ENCODE results near the gene ENOX1.

Gene ENOX1

DNA sequence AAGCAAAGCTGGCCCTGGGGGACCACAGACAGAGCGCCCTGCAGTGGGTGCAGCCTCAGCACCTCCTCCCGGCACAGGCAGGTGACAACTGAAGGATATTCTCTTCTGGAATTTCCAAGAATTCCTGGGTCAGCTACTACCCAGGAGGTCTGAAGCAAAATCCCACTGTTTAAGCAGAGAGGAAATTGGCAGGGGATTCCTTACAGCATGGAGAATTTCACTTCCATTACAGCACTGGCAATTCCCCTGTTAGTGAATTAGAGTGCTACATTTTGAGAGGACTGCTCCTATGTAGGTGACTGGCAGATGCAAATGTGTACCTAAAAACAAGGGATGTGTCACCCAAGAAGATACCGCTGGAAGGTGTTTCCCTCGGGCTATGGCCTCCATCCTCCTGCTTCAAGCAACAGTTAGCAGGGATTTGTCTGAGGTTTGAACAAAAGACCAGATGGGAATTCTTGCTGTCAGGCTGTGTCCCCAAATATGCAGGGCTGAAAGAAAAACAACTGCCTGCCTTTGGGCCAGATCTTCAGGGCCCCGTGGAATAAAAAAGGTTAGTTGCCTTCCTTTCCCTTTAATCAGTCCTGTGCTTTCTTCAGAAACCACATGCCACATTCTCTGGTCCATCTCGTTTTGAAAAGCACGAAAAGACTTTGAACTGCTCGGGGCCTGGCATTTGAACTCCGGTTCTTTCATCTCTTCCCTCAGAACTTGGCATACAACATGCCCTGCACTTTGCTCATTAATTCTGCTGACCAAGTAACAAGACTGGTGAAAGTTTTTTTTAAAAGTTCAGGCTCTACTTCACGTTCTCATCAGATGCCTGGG lies 466.9 kb downstream of the ENOX1 start:
- Histone ChIP-seq H3K9me3 (ENCODE audit: insufficient read depth, low read length, severe bottlenecking) (no peaks in the 10 kb centered on the region), H3K36me3 (ENCODE audit: insufficient read depth, low read length) (no peaks in the 10 kb centered on the region), H3K27me3 (ENCODE audit: insufficient read depth, low read length, poor library complexity) (peaks cover 12% of the 10 kb centered on the region), H3K4me3 (ENCODE audit: low read depth in 1 of 2, low read length in 2 of 2) (no peak overlapping the region), H3K4me1 (ENCODE audit: insufficient read depth, low read length) (no peaks in the 10 kb centered on the region), H3K79me2 (ENCODE audit: insufficient read depth, low read length) (no peaks in the 10 kb centered on the region), H3K4me2 (ENCODE audit: insufficient read depth, low read length) (no peak overlapping the region), H3K9ac (ENCODE audit: low read depth, low read length) (no peak overlapping the region), H4K20me1 (ENCODE audit: insufficient read depth, low read length) (no peaks in the 10 kb centered on the region), H2AFZ (ENCODE audit: low read depth, low read length) (no peak overlapping the region), H3K27ac (ENCODE audit: low read length) (no peak overlapping the region)
- DNase-seq (no peak), ATAC-seq (ENCODE audit: insufficient read depth, low read depth) (no peak)
- TF ChIP-seq EZH2 (IDR thresholded peaks at IDR 0.05; ENCODE audit: borderline replicate concordance, low read depth, low read length, severe bottlenecking): no peak
- TF ChIP-seq, protein P1, sequence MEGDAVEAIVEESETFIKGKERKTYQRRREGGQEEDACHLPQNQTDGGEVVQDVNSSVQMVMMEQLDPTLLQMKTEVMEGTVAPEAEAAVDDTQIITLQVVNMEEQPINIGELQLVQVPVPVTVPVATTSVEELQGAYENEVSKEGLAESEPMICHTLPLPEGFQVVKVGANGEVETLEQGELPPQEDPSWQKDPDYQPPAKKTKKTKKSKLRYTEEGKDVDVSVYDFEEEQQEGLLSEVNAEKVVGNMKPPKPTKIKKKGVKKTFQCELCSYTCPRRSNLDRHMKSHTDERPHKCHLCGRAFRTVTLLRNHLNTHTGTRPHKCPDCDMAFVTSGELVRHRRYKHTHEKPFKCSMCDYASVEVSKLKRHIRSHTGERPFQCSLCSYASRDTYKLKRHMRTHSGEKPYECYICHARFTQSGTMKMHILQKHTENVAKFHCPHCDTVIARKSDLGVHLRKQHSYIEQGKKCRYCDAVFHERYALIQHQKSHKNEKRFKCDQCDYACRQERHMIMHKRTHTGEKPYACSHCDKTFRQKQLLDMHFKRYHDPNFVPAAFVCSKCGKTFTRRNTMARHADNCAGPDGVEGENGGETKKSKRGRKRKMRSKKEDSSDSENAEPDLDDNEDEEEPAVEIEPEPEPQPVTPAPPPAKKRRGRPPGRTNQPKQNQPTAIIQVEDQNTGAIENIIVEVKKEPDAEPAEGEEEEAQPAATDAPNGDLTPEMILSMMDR (IDR thresholded peaks at IDR 0.05; ENCODE audit: borderline replicate concordance, extremely low read depth, low read length, poor library complexity, severe bottlenecking): no peak

DNA sequence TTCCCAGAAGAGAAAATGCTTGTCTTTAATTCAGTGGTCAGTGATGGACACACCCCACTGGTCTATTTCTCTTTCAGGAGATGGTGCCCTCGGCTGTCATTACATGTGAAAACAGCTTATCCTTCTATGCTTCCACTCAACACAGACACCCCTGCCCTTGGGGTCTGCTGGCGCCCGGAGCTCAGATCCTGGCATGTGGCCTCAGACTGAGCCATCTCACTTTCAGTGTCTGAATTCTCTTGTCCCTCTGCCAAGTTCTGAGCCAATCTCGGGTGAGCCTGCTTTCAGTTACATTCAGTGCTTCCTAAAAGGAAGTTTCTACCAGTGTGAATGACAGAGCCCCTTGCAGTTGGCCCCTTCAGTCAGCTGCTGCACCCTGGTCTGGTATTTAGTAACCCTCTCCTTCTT lies 469.8 kb downstream of the ENOX1 start:
- Histone ChIP-seq H3K27me3 (ENCODE audit: insufficient read depth, low read length, poor library complexity) (peaks cover 16% of the 10 kb centered on the region), H3K36me3 (ENCODE audit: insufficient read depth, low read length) (no peaks in the 10 kb centered on the region), H2AFZ (ENCODE audit: low read depth, low read length) (no peak overlapping the region), H3K4me2 (ENCODE audit: insufficient read depth, low read length) (no peak overlapping the region), H3K9ac (ENCODE audit: low read depth, low read length) (no peak overlapping the region), H3K27ac (ENCODE audit: low read length) (no peak overlapping the region), H4K20me1 (ENCODE audit: insufficient read depth, low read length) (no peaks in the 10 kb centered on the region), H3K4me1 (ENCODE audit: insufficient read depth, low read length) (no peaks in the 10 kb centered on the region), H3K79me2 (ENCODE audit: insufficient read depth, low read length) (no peaks in the 10 kb centered on the region), H3K9me3 (ENCODE audit: insufficient read depth, low read length, severe bottlenecking) (no peaks in the 10 kb centered on the region), H3K4me3 (ENCODE audit: low read depth in 1 of 2, low read length in 2 of 2) (no peak overlapping the region)
- ATAC-seq (ENCODE audit: insufficient read depth, low read depth) (no peak), DNase-seq (no peak)
- TF ChIP-seq EZH2 (IDR thresholded peaks at IDR 0.05; ENCODE audit: borderline replicate concordance, low read depth, low read length, severe bottlenecking): no peak
- TF ChIP-seq, protein P1 (IDR thresholded peaks at IDR 0.05; ENCODE audit: borderline replicate concordance, extremely low read depth, low read length, poor library complexity, severe bottlenecking): no peak

GRCh38 chr13:43316281-43316680 lies 470.5 kb downstream of the ENOX1 start:
- ATAC-seq (ENCODE audit: insufficient read depth, low read depth) (no peak), DNase-seq (no peak)
- Histone ChIP-seq H3K4me2 (ENCODE audit: insufficient read depth, low read length) (no peak overlapping the region), H3K9ac (ENCODE audit: low read depth, low read length) (no peak overlapping the region), H3K9me3 (ENCODE audit: insufficient read depth, low read length, severe bottlenecking) (no peaks in the 10 kb centered on the region), H3K79me2 (ENCODE audit: insufficient read depth, low read length) (no peaks in the 10 kb centered on the region), H4K20me1 (ENCODE audit: insufficient read depth, low read length) (no peaks in the 10 kb centered on the region), H3K4me3 (ENCODE audit: low read depth in 1 of 2, low read length in 2 of 2) (no peak overlapping the region), H3K36me3 (ENCODE audit: insufficient read depth, low read length) (no peaks in the 10 kb centered on the region), H3K4me1 (ENCODE audit: insufficient read depth, low read length) (no peaks in the 10 kb centered on the region), H3K27ac (ENCODE audit: low read length) (no peak overlapping the region), H3K27me3 (ENCODE audit: insufficient read depth, low read length, poor library complexity) (peaks cover 16% of the 10 kb centered on the region), H2AFZ (ENCODE audit: low read depth, low read length) (no peak overlapping the region)
- no peak for TF ChIP-seq EZH2 (IDR thresholded peaks at IDR 0.05; ENCODE audit: borderline replicate concordance, low read depth, low read length, severe bottlenecking)
- TF ChIP-seq, protein P1 (IDR thresholded peaks at IDR 0.05; ENCODE audit: borderline replicate concordance, extremely low read depth, low read length, poor library complexity, severe bottlenecking): no peak
